KBM-7 (cell line): ENCODE data around the gene CCDC7.
"Not testable (repeated sequence)": the region's sequence is repeated elsewhere in the genome, so short reads cannot be mapped to it uniquely, and the experiment has no call there.

Source experiments
- DNase-seq: peaks from one replicate; pipeline ENCODE4 v3.0.0-alpha.2; 2015
- in situ Hi-C: fragments of 300-500 bp; cut with MboI; formaldehyde crosslinking; loops from 2 replicates; pipeline ENCODE4 v1.14.3; 2020; ENCODE audit warnings: low sequenced_read_pairs, low pct_unique_long_range_greater_than_20kb, mixed read lengths

Gene CCDC7

DNA sequence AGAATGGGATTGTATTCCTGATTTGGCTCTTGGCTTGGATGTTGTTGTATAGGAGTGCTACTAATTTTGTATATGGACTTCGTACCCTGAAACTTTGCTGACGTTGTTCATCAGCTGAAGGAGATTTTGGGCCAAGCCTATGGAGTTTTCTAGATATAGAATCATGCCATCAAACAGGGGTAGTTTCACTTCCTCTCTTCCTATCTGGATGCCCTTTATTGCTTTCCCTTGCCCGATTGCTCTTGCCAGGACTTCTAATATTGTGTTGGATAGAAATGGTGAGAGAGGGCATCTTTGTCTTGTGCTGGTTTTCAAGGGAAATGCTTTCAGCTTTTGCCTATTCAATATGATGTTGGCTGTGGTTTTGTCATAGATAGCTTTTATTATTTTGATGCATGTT lies 92.3 kb downstream of the CCDC7 start:
- DNase-seq = no peak

DNA sequence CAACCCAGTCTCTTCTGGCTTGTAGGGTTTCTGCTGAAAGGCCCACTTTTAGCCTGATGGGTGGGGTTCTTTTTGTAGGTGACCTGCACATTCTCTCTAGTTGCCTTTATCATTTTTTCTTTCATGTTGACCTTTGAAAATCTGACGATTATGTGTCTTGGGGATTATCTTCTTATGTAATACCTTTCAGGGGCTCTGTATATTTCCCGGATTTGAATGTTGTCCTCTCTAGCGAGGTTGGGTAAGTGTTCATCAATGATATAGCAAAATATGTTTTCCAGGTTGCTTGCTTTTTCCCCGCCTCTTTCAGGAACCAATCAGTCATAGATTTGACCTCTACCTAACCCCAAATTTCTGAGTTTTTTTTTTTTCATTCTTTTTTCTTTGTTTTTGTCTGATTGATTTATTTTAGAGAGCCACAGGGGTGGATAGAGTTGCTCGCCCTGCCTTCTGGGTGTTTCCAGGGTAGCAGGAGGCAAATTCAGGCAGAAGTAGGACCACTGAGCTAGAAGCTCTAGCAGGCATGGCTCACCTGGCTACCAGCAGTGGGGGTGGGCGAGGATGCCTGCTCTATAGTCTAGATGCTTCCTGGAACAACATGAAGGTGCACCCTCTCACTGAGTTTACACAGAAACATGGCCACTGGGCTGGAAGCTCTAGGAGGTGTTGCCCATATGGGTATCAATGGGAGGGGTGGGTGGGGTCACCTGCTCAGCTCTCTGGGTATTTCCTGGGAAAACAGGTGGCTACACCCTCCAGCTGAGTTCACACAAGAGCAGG lies 94.9 kb downstream of the CCDC7 start:
- in situ Hi-C loops = no loop called here
- DNase-seq = no peak

More for the DNA sequence above, 92.3 kb downstream of the CCDC7 start:
- in situ Hi-C loops = no loop called here

DNA sequence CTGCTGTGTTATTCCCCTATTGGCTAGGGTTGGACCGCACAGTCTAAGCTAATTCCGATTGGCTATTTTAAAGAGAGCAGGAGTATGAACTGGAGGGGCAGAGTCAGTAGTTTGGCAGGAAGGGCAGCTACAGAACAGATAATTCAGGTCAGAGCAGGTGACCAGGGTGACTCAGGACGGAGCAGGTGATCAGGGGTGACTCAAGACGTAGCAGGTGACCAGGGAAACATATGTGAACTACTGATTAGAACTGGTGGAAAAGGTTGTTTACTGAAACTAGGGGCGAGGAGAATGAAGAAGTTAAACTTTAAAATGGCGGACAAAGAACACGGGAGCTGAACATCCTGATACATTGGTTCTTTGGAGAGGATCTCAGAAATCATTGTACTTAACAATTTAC lies 102.3 kb downstream of the CCDC7 start:
- in situ Hi-C loops = no loop called here
- no peak for DNase-seq

DNA sequence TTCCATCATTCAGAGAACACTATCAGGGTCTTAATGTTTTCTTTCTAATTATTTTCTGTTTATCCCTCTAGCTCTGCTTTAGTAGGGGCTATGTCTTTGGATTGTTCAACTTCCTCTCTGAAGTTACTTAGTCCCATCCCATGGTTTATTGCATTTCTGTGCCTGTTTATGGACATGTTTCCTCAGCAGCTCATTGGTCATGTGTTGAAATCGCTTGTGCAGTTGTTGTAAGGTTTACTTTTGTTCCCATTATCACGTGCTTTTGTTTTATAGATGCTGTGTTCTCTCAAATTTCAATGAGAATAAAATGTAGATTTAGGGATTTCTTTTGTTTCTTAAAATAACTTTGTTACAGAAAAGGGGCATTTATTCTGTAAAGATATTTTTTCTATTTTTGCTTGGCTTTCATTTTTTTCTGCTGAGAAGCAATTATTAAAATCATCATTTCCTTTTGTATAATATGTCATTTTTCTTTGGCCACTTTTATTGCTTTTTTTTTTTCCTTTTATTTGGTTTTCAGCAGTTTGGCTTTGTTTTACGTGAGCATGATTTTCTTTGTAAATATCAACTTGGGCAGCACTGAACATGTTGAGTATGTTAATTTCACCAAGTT lies 110.9 kb downstream of the CCDC7 start:
- in situ Hi-C loops = no loop called here
- DNase-seq = peak; percentile 12

DNA sequence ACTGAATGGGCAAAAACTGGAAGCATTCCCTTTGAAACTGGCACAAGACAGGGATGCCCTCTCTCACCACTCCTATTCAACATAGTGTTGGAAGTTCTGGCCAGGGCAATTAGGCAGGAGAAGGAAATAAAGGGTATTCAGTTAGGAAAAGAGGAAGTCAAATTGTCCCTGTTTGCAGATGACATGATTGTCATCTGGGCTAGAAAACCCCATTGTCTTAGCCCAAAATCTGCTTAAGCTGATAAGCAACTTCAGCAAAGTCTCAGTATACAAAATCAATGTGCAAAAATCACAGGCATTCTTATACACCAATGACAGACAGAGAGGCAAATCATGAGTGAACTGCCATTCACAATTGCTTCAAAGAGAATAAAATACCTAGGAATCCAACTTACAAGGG lies 116.8 kb downstream of the CCDC7 start:
- peak; percentile 18 for DNase-seq
- in situ Hi-C loops = not testable (repeated sequence)

DNA sequence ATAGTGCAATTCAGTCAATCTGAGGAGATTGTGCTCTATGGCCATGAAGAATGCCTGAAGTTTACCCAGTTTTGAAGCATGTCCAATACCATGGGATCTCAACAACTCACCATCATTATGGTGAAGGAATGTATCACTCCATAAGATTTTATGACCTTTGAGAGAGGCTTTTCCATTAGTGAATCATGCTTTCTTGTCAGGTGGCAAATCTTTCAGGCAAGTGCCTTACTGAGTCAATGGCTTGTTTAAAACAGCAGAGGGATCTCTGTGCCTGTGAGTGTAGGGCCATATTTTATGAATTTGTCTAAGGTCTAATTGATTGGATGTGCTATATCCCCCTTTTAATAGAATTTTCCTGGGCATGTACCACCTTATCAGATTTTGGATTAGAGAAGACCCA lies 131.5 kb downstream of the CCDC7 start:
- DNase-seq = no peak
- in situ Hi-C loops = no loop called here

DNA sequence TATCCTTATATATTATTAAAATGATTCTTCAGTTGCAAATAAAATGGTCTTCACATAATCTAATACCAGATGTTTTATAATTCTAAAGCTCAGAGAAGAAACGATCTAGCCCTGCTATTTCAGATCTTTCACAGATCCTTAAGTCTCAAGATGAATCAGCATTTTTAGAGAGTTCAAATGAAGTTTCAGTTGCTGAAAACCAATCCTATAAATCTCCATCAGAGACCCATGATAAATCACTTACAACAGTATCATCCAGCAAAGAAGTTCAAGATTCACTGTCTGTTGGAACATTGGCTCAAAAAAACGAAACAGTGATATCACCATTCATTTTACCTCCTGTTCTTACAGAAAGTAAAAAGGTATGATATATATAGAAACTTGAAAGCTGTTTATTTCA lies 137.0 kb downstream of the CCDC7 start:
- in situ Hi-C loops = no loop called here
- DNase-seq = no peak

DNA sequence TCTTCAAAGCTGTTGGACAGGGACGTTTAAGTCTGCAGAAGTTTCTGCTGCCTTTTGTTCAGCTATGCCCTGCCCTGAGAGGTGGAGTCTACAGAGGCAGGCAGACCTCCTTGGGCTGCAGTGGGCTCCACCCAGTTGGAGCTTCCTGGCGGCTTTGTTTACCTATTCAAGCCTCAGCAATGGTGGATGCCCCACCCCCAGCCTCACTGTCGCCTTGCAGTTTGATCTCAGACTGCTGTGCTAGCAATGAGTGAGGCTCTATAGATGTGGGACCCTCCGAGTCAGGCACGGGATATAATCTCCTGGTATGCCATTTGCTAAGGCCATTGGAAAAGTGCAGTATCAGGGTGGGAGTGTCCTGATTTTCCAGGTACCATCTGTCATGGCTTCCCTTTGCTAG lies 152.1 kb downstream of the CCDC7 start:
- DNase-seq, in situ Hi-C loops: not testable (repeated sequence)

DNA sequence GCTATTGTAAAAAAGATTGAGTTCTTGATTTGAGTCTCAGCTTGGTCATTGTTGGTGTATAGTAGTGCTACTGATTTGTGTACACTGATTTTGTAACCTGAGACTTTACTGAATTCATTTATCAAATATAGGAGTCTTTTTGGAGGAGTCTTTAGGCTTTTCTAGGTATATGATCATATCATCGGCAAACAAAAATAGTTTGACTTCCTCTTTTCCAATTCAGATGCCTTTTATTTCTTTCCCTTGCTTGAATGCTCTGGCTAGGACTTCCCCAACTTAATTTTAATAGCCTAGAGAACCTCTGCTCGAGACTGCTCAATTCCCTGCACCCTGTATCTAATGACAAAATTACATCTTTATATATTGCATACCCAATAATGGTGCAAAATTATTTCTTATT lies 154.4 kb downstream of the CCDC7 start:
- DNase-seq = peak; percentile 55
- in situ Hi-C loops = no loop called here

DNA sequence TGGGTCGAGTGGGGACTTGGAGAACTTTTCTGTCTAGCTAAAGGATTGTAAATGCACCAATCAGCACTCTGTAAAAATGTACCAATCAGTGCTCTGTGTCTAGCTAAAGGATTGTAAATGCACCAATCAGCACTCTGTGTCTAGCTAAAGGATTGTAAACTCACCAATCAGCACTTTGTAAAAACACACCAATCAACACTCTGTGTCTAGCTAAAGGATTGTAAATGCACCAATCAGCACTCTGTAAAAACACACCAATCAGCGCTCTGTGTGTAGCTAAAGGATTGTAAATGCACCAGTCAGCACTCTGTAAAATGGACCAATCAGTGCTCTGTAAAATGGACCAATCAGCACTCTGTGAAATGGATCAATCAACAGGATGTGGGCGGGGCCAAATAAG lies 155.6 kb downstream of the CCDC7 start:
- DNase-seq, in situ Hi-C loops: not testable (repeated sequence)

DNA sequence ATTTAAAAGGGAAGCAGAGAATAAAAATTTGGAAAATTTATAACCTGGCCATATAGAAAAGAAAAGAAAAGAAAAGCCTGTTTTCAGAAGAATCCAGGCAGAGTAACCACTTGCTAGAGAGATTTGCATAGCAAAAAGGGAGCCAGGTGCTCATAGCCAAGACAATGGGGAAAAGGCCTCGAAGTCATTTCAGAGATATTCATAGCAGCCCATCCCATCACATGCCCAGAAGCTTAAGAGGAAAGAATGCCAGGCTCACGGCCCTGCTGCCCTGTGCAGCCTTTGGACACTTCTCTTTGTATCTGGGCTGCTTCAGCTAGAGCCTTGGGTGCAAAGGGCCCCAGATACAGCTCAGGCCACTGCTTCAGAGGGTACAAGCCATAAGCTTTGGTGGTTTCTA lies 159.8 kb downstream of the CCDC7 start:
- in situ Hi-C loops = no loop called here
- DNase-seq = no peak

DNA sequence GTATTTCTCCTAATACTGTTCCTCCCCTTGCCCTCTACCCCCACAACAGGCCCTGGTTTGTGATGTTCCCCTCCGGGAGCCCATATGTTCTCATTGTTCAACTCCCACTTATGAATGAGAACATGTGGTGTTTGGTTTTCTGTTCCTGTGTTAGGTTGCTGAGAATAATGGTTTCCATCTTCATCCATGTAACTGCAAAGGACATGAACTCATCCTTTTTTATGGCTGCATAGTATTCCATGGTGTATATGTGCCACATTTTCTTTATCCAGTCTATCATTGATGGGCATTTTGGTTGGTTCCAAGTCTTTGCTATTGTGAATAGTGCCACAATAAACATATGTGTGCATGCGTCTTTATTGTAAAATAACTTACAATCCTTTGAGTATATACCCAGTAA lies 164.6 kb downstream of the CCDC7 start:
- DNase-seq, in situ Hi-C loops: not testable (repeated sequence)

DNA sequence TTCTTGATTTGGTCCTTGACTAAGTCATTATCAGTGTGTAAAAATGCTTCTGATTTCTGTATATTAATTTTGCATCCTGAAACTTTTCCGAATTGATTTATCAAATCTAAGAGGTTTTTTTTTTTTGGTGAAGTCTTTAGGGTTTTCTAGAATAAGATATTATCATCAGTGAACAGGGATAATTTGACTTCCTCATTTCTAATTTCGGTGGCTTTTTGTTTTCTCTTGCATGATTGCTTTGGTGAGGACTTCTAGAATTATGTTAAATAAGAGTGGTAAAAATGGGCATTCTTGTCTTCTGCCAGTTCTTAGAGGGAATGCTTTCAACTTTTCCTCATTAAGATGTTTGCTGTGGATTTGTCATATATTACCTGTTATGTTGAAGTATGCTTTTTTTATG lies 170.5 kb downstream of the CCDC7 start:
- in situ Hi-C loops = no loop called here
- peak; percentile 20 for DNase-seq

DNA sequence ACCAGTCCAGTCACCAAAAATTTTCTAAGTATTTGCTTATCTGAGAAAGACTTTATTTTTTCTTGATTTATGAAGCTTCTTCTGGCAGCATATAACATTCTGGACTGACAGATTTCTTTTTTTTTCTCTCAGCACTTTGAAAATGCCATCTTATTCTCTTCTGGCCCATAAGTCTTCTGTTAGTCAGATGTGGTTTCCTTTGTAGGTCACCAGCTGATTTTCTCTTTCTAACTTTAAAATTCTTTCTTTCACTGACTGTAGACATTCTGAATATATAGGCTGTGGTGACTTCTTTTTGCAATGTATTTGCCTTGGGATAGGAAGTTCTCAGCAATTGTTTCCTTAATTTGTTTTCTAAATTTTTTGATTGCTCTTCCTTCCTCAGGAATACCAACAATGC lies 172.5 kb downstream of the CCDC7 start:
- no peak for DNase-seq
- in situ Hi-C loops = no loop called here

DNA sequence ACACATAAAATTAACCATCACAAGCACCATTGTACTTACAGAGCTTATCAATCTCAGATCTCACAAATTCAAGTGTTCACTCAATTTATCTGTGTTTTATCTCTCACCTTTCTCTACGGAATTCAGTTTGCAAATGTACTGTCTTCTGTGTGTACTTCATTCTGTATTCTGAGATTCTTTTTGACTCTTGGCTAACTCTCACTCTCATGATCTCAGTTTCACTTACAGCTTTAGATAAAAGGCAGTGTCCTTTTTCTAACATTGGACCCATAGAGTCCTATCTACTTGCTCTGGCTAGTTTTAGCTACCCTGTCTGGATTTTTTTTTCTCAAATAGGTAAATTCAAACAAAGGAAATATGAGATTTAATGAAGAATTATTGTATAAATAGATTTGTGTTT lies 176.0 kb downstream of the CCDC7 start:
- in situ Hi-C loops = no loop called here

DNA sequence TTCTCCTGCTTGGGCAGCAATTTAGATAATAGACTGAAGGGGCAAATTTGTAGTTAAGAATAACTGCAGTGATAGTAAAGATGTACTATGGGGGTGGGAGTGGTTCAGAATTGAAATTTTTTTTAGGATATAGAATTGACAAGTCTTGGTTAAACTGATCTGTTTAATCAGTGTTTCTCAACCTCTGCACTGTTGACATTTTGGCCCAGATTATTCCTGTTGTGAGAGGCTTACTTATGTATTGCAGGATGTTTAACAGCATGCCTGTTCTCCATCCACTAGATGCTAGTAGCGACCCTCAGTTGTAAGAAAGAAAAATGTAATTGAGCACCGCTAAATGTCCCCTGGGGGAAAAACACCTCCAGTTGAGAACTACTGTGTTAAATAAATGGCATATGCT lies 176.5 kb downstream of the CCDC7 start:
- in situ Hi-C loops = no loop called here

More for the DNA sequence above, 176.0 kb downstream of the CCDC7 start:
- no peak for DNase-seq

DNA sequence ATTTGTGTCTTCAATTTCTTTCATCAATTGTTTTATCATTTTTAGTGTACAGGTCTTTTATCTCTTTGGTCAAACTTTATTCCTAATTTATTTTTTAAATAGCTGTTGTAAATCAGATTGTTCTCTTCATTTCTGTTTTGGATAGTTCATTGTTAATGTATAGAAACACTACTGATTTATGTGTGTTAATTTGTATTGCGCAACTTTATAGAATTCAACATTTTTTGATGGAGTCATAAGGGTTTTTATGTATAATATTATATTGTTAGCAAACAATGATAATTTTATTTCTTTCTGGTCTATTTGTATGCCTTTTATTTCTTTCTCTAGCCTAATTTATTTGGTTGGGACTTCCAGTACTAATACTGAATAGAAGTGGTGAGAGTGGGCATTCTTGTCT lies 181.2 kb downstream of the CCDC7 start:
- no peak for DNase-seq
- in situ Hi-C loops = no loop called here

More for the DNA sequence above, 176.5 kb downstream of the CCDC7 start:
- no peak for DNase-seq

DNA sequence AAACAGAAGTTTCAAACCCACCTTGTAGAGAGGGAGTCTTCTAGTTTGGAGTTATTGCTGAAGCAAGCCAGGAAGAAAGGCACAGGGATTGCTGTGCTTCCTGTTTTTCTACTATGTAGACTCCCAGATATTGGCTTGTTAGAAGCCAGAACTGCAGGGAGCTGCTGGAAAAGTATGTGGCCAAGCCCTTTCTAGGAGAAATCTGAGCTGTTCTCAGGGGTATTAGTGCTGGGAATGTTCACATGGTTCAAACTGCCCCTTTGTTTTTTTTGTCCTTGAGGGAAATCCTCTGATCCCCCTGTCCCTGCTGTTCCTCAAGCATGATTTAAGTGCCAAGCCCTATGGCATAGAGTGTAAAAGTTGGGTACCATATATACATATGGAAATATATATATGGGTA lies 184.0 kb downstream of the CCDC7 start:
- in situ Hi-C loops = no loop called here
- no peak for DNase-seq

DNA sequence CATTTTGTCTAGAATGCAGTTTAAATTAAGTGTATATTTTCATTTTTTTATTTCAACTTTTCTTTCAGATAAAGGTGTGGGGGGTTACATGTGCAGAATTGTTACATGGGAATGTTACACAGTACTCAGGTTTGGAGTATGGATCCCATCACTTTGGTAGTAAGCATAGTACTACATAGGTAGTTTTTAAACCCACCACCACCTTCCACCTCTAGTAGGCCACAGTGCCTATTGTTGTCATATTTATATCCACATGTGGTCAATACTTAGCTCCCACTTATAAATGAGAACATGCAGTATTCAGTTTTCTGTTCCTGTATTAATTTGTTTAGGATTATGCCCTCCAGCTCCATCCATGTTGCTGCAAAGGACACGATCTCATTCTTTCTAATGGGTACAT lies 200.6 kb downstream of the CCDC7 start:
- no peak for DNase-seq
- in situ Hi-C loops = no loop called here

DNA sequence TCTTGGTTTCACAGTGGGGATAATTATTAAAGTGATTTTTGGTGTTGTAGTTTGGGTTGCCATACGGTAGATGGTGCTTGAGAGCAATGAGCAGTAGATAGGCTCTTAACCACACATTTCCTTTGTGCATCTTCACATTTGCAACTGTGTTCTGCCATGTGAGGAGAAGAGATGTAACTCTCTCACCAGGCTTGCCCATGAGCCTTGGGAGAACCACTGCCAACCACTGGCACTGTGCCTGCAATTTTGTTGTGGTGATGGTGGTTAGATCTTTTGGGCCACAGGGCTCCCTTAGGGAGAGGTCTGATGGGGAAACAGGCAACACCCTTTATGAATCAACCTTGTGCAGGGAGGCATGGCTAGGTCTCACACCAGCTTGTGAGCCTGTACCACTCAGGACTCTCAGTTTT lies 204.3 kb downstream of the CCDC7 start:
- in situ Hi-C loops = no loop called here
- DNase-seq = no peak

DNA sequence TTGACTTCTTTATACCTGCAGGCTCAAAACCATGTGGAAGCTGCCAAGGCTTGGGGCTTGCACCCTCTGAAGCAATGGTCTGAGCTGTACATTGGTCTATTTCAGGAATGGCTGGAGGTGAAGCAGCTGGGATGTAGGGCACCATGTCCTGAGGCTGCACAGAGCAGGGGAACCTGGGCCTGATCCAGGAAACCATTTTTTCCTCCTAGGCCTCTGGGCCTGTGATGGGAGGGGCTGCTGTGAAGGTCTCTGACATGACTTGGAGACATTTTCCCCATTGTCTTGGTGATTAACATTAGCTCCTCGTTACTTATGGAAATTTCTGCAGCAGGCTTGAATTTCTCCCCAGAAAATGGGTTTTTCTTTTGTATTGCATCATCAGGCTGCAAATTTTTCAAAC lies 211.5 kb downstream of the CCDC7 start:
- in situ Hi-C loops, DNase-seq: not testable (repeated sequence)
